ENCODE data around the gene PSD4.
A peak's percentile ranks its signal among the peaks of the same experiment; 100 is the strongest.

The PSD4 gene

GRCh38 chr2:113240915-113241911, 67.4 kb downstream of the PSD4 start:
- TF ChIP-seq CTCF (IDR thresholded peaks at IDR 0.05; ENCODE audit: low read depth, low read length, missing control alignments): no peak
- H3K4me3 ChIP-seq (ENCODE audit: low read depth, low read length): no peak overlapping the region
- no peak for DNase-seq (ENCODE audit: low read depth)

GRCh38 chr2:113242327-113242726, 68.6 kb downstream of the PSD4 start:
- no peak overlapping the region for H3K4me3 ChIP-seq (ENCODE audit: low read depth, low read length)
- no peak for DNase-seq (ENCODE audit: low read depth)
- TF ChIP-seq CTCF (IDR thresholded peaks at IDR 0.05; ENCODE audit: low read depth, low read length, missing control alignments): no peak

GRCh38 chr2:113245276-113245711, 71.5 kb downstream of the PSD4 start:
- no peak overlapping the region for H3K4me3 ChIP-seq (ENCODE audit: low read depth, low read length)
- no peak for DNase-seq (ENCODE audit: low read depth)
- no peak for TF ChIP-seq CTCF (IDR thresholded peaks at IDR 0.05; ENCODE audit: low read depth, low read length, missing control alignments)

- TF ChIP-seq CTCF (IDR thresholded peaks at IDR 0.05; ENCODE audit: low read depth, low read length, missing control alignments): no peak
- no peak overlapping the region for H3K4me3 ChIP-seq (ENCODE audit: low read depth, low read length)
- DNase-seq (ENCODE audit: low read depth): no peak
Measured at GRCh38 chr2:113246606-113247005, 72.8 kb downstream of the PSD4 start.

- H3K4me3 ChIP-seq (ENCODE audit: low read depth, low read length): no peak overlapping the region
- DNase-seq (ENCODE audit: low read depth): peak; percentile 44
- TF ChIP-seq CTCF (IDR thresholded peaks at IDR 0.05; ENCODE audit: low read depth, low read length, missing control alignments): peak; percentile 92
Measured at GRCh38 chr2:113248997-113249770, 75.4 kb downstream of the PSD4 start.

- TF ChIP-seq CTCF (IDR thresholded peaks at IDR 0.05; ENCODE audit: low read depth, low read length, missing control alignments): no peak
- H3K4me3 ChIP-seq (ENCODE audit: low read depth, low read length): no peak overlapping the region
- no peak for DNase-seq (ENCODE audit: low read depth)
Measured at GRCh38 chr2:113251118-113251517, 77.3 kb downstream of the PSD4 start.
